Ramos (cell line): ENCODE measurements around the gene GPRC5B.

Source experiments
- in situ Hi-C: fragments of 300-500 bp; cut with MboI; formaldehyde crosslinking; loops from one replicate; pipeline ENCODE4 v1.14.3; 2022; ENCODE audit warnings: low sequenced_read_pairs; ENCODE audit not compliant: unreplicated experiment

GPRC5B gene

DNA sequence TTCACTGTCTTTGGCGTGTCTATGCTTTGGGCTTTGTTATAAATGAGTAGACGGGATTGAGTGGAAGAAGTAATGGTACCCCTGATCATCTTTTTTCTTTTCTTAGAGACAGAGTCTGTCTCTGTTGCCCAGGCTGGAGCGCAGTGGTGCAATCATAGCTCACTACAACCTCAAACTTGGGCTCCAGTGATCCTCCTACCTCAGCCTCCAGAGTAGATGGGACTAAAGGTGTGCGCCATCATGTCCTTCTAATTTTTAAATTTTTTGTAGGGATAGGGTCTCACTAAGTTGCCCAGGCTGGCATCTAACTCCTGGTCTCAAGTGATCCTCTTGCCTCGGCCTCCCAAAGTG lies 14.9 kb upstream of the GPRC5B start:
- in situ Hi-C loops, result loop anchor here (10.0 kb wide), 1 partner anchor 485 kb away; no protein-coding TSS in a partner anchor

DNA sequence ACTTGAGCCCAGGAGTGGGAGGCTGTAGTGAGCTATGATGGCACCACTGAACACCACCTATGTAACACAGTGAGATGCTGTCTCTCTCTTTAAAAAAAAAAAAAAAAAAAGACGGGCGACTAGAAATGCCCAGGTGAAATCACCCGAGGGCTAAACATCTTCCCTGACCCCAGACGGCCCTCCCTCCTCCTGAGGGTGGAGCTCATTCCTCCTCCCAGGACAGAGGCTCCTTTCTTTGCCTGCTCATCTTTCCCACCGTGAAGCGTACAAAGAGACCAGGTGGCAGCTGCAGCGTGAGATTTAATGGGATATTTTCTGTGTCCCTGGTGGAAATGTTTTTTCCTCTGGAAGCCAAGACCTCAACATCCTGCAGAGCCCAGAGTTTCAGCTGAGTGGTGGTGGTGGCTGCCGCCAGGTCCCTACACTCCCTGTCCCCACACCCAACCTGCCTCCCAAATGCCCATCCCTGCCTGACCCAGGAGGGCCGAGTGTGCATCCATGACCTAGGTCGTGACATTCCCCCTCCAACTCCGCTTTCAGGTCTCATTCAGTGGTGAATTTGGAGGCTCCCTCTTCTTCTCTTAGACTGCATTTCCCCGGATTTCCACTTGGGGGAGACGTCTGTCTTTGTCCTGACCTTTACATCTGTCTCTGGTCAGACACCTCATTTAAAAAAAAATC lies 14.4 kb upstream of the GPRC5B start:
- in situ Hi-C loops, result loop anchor here (10.0 kb wide), 1 partner anchor 486 kb away; no protein-coding TSS in a partner anchor

DNA sequence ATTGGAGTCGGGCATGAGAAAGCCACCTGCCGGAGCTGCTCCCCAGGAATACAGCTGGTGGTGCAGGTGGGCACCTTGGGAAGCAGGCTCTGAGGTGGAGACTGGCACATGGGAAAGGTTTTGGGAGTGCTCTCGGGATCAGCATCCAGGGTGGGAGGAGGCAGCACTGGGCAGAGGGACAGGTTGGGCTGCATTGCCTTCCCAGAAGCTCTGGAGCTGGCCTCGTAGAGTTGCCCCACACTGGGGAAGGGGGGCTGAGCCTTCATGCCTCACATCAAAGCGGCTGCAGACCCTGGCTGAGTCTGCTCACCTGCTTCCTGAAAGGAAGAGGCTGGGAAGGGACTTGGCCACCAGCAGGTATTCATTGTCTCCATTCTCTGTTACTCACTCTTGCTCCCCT lies 13.5 kb upstream of the GPRC5B start:
- in situ Hi-C loops, result loop anchor here (10.0 kb wide), 1 partner anchor 487 kb away; no protein-coding TSS in a partner anchor

DNA sequence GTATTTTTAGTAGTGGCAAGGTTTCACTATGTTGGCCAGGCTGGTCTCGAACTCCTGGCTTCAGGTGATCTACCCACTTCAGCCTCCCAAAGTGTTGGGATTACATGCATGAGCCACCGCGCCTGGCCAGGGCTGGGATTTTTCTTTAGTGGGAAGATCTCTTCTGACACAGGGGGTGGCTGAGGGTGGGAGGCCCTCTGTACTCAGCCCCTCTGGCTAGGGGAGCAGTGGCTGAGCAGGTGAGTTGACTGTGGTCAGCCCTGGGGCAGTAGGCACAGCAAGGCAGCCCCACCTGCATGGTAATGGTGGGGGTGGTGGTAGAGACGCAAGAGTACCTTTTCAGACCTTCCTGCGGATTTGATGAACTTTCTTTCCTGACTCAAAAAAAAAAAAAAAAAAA lies 12.3 kb upstream of the GPRC5B start:
- in situ Hi-C loops, result loop anchor here (10.0 kb wide), 1 partner anchor 488 kb away; no protein-coding TSS in a partner anchor

DNA sequence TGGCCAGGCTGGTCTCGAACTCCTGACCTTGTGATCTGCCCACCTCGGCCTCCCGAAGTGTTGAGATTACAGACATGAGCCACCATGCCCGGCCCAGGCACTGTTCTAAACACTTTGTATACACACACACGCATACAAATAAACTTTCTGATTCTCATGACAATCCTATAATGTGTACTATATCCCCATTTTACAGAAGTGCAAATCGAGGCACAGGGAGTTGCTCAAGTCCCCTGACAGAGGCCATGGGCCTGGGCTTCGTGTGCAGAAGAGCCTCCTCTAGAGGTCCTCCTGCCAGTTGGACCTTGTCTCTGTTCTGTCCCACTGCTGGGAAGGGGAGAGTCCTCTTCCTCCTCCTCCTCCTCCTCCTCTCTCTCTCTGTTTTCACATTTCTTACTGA lies 9.9 kb upstream of the GPRC5B start:
- in situ Hi-C loops, result loop anchor here (10.0 kb wide), 1 partner anchor 490 kb away; no protein-coding TSS in a partner anchor

DNA sequence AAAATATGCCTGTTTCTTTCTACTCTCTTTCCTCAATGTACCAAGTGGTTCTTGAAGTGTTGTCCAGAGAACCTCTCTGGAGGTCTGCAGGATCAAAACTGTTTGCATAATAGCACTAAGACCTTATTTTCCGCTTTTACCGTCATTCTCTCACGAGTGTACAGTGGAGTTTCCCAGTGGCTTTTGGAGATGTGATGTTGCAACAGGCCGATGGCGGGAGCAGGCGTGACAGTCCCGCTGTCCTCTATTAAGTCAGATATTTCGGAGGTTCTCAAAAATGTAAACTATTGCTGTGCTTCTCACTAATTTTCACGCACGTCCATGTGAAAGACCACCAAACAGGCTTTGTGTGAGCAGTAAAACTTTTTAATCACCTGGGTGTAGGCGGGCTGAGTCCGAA lies 8.3 kb upstream of the GPRC5B start:
- in situ Hi-C loops, result loop anchor here (10.0 kb wide), 1 partner anchor 492 kb away; no protein-coding TSS in a partner anchor

DNA sequence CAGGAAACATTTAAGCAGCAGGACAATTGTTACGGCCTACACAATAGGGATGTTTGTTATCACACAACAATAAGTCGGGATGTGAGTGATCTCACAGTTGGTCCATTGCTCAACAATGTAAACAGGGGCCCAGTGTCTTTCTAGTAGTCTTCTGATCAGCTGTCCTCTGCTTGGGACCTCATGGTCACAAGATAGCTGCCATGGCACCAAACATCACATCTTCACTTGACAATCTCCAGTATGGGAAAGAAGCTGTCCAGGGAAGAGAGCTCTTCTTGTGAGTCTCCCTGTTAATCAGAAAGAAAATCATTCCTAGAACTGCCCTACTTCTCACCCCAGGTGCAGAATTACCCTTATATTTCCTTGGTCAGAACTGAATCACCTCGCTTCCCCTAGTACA lies 6.3 kb upstream of the GPRC5B start:
- in situ Hi-C loops, result loop anchor here (10.0 kb wide), 1 partner anchor 494 kb away; no protein-coding TSS in a partner anchor

DNA sequence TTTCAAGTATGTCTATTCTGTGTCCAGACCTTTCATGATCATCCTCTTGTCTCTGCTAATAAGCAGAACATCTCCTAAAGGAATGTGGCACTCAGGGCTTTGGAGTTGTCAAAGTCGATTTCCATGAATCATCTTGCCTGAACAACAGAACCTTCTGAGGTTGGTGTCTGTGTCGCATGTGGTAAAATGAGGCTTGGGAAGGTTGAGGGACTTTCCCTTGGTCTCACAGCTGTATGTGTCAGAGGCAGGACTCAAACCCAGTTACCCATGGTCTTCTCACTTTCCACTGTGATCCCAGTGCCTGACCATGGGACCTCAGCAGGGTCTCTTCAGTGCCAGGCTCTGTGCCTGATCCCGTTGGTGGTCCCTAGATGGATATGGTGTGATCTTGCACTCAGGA lies 4.2 kb upstream of the GPRC5B start:
- in situ Hi-C loops, result loop anchor here (5.0 to 10.0 kb wide), 3 partner anchors 284 to 794 kb away; partner anchors contain the start of gene VPS35L

DNA sequence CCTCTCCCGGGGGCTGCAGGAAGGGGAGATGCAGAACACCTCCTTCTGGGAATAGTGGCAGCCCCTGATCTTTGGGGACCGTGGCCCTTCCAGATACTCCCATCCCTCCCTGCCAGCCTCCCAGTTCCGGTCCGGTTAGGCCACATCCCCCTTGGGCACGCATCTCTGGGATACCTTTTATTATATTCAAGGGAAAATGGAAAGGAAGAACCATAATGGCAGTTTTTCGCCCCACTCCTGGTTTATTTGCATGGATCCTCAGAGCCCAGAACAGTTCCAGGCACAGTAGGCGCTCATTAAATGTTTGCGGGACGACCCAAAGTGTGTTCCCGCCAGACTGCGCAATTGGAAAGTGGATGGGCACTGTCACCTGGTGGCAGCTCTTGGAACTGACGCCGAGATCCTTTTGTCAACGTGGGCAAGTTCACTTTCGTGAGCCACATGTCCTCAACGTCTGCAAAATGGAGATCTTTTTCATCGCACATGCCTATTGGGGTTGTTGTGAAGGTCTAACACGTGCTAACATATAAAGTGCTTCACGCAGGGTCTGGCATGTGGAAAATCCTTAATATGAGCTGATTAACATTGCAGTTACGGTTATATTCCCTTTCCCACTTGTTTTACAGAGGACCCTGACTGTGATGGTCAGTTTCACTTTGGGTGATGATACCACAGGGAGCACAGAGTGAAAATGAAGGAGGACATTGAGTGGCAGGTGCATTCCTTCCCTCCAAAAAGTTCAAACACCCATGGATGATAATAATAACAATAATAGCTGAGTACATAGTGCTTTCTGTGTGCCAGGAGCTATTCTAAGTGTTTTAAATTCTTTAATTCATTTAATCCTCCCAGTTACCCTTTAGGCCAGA lies 1.7 kb upstream of the GPRC5B start:
- in situ Hi-C loops, result loop anchor here (5.0 to 10.0 kb wide), 3 partner anchors 282 to 792 kb away; partner anchors contain the start of gene VPS35L

DNA sequence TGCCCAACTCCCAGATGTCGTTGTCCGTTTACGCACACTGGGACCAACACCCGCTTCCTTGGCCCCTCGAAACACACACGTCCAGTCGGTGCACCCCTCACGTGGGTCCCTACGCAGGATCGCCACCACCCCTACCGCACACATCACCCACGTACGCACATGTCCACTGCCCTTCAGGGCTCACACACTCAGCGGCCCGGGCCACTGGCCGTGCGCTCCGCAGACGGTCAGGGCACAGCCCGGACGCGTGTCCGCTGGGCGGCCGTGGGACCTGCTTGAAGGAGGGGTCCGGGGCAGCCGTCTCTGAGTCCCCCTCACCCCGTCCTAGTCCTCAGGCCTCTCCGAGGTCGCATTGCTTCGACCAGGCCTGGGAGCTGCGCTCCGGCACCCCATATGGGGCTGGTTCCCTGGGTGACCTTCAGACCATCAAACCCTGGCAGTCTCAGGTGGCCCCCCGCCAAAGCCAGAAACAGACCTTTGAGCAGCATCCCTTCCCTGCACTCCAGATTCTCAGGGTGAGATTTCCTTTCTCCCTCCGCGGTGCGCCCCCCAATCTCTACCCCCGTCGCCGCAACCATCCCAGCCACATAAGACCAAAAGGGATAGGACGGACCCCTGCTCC lies 914 bp upstream of the GPRC5B start:
- in situ Hi-C loops, result loop anchor here (5.0 to 10.0 kb wide), 3 partner anchors 281 to 791 kb away; partner anchors contain the start of gene VPS35L

DNA sequence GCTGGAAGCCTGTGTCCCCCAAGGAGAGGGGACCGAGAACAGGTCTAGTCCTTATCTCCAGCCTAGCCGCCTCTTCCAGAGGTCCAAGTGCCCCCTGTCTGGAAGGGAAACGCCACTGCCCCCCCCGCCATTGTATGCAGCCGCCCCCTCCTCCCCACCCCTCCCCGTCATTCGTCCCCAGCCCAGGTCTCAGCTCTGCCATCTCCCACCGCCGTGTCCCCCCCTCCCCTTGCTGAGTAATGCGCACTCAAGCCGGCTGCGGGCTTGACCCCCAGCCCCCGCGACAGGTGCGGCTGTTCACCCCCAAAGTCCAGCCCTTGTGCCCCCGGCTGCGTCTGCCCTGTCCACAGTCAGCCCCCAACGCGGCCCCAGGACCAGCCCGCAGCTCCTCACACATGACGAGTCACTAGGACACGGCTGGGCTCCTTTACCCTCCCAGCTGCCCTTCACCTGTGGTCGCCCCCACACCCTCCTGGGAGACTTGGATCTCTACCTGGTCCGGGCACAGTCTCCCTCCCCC lies 622 bp downstream of the GPRC5B start:
- in situ Hi-C loops, result loop anchor here (10.0 kb wide), 2 partner anchors 279 to 789 kb away; no protein-coding TSS in a partner anchor

DNA sequence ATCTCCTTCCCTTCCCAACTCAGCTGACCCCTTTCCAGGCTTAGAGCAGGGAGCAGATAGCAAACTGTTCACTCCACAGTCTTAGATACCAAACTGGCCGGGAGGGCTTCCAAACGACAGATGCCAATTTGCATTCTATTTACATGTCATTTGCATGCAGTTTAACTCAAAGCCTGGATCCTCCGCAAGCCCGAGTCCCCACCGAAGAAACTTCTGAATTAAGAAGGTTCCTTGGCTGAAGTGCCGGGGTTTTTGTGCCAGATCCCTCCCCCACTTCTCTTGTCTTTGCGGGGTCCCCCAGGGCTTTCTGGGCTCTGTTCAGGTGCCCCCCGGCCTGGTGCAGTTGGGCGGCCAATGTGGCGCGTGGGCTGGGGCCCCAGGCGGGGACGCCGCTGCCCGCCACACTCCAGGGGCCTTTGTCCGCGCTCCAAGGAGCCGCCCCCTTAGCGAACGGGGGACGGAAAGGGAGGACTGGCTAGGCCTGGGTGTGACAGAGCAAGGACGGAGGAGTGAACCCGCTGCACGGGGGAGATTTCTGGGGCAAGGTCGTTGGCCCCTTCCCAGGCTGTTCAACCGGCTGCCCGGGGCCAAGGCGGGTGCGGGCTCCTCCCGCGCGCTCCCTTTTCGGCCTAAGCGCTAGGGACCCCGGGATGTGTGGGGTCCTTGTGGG lies 1.2 kb downstream of the GPRC5B start:
- in situ Hi-C loops, result loop anchor here (10.0 kb wide), 2 partner anchors 279 to 789 kb away; no protein-coding TSS in a partner anchor

DNA sequence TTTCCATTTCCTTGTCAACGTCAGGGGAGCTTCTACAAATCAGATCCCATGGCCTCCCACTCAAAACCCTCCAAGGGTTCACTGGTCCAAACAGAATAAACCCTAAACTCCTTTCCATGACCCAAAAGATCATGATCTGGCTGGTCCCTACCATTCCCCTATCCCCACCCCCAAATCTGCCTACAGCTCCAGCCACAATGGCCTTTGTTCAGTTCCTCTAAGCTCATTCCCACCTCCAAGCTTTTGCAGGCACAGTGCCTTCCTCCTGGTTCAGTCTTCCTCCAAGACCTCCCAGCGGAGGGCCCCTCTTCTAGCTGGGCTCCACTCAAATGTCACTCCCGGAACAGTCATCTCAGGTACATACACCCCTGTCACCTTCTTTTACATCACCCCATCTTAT lies 2.0 kb downstream of the GPRC5B start:
- in situ Hi-C loops, result loop anchor here (10.0 kb wide), 2 partner anchors 278 to 788 kb away; no protein-coding TSS in a partner anchor

DNA sequence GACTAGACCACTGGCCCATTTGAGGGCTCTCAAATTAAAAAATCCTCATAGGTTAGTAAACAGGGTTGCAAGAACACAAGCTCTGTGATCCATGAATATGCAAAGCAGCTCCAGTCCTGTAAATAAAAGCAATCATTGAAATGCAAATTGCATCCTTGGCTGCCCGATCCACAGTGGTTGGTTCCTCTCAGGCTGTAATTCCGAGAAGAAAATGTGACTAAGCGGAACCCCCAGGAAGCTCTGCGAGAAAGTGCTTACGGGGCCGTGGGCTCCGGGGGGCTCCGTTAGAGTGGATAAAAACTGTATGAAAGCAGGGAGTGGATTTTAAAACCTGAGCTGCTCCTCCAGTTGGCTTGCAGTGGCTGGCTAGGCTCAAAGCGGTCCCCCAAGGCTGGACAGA lies 2.5 kb downstream of the GPRC5B start:
- in situ Hi-C loops, result loop anchor here (10.0 kb wide), 2 partner anchors 277 to 787 kb away; no protein-coding TSS in a partner anchor

DNA sequence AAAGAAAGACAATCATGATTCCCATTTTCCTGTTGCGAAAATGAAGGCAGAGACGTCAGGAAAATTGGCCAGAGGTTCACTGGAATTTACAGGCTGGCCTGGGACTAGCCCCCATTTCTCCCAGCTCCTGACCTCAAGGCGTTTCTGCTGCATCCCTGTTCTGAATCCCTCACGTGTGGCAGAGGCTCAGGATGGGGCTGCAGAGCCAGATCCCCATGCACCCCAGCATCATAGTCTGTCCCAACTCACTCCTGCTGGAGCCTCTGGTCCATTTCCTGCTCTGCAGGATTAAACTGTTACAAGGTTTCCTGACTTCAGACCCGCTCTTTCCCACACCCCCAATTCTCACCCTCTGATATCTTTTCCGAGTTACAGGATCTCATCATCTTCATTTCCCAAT lies 2.9 kb downstream of the GPRC5B start:
- in situ Hi-C loops, result loop anchor here (10.0 kb wide), 2 partner anchors 277 to 787 kb away; no protein-coding TSS in a partner anchor

DNA sequence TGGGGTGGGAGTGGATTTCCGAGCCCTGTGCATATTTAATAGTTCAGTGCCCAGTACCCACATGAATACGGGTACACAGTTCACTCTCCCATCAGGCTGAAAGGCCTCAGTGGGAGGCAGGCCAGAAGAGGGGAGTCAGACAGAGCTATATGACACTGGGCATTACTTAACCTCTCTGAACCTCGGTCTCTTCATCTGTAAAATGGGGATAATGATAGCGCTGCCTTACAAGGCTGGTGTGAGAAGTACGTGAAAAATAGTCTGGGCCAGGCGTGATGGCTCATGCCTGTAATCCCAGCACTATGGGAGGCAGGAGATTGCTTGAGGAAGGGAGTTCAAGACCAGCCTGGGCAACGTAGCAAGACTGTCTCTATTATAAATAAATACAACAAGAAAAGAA lies 3.6 kb downstream of the GPRC5B start:
- in situ Hi-C loops, result loop anchor here (10.0 kb wide), 2 partner anchors 276 to 786 kb away; no protein-coding TSS in a partner anchor

DNA sequence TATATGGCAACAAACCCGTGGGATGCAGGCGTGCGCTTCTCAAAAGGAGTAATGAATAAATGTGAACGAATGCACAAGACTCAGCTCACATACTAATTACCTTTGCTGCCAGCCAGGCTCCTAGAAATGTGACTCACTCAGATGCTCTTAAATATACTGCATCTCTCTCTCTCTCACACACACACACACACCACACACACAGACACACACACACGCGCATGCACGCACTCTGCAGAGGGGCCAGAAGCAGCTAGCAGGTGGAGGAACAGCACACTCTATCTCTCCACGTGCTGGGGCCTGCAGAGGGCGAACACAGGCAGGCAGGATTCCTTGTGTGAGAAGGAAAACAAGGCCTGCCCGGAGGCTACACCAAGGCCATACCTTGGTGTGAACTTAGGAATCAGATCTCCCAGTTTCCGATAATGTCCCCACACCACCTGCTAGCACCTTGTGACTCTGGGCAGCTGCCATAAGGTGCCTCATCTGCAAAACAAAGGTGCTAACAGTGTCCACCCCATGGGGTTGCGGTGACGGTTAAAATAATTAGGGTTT lies 5.3 kb downstream of the GPRC5B start:
- in situ Hi-C loops, result no loop called here

DNA sequence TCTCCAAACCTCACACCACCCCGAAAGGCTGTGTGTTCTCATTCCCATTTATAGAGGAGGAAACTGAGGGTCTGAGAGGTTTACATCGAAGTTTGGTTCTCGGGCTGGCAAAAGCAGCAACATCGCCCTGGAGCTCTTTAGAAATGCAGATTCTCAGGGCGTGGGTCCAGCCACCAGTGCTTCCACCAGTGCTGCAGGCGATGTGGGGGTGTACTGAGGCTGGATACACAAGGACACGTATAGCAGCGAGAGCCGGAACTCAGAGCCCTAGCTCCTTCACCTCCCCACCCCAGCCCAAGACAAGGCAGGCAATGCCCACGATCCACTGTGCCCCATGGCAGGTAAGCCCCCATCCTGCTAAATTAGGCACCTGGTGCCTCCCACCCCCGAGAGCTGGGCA lies 5.9 kb downstream of the GPRC5B start:
- in situ Hi-C loops, result no loop called here

DNA sequence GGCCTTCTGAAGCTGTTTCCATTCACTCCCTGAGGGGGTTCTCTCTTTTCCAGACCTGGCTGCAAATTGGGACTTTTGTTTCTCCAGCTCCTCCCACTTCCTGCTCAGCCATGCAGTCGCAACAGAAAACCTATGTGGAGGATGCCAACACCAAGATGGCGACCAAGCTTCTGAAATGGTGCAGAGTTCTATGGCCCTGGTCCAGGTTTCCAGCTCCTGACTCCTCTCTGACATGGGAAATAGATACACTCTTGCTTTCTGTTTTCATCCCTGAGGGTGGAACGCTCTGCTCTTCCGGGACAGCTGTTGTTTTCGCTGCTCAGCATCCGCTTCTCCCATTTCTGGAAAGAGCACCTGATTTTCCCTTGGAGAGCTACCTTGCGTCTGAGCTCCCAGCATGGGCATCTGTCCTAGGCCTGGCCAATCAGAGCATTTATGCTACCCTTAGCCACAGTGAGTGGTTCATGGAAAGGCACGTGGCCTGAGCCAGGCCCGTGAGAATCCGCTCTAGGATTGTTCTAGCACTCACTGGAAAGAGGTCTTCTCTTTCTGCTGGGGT lies 8.1 kb downstream of the GPRC5B start:
- in situ Hi-C loops, result no loop called here
